Lower leg skin (tissue), 4 donors: ENCODE measurements around the gene ZFAND3. TPM values are rescaled to one million over a fixed set of nuclear protein-coding genes. Genes with fewer than 3 reads are reported as not detected.

ENCODE experiments used
- DNase-seq, 2 donors: peaks; one replicate each; pipeline ENCODE4 v3.0.0-alpha.2; 2019; ENCODE audit warnings: low spot score in 2 of 2
- H3K4me3 ChIP-seq: fragments of 200-600 bp; sonication (generic); 2 replicates; pipeline ENCODE4 v1.5.1; 2017; ENCODE audit warnings: mild to moderate bottlenecking, low read depth; ENCODE audit not compliant: poor library complexity, severe bottlenecking
- CTCF ChIP-seq, 3 donors: fragments of 450-650 bp; IDR thresholded peaks; one replicate each; pipeline ENCODE4 v1.5.1; 2016; ENCODE audit warnings: antibody characterized with exemption in 3 of 3, mild to moderate bottlenecking in 3 of 3, moderate library complexity in 2 of 3
- POLR2A ChIP-seq, 2 donors: fragments of 450-650 bp; IDR thresholded peaks; one replicate each; pipeline ENCODE4 v1.6.1; 2016 to 2017; ENCODE audit warnings: antibody characterized with exemption in 2 of 2, mild to moderate bottlenecking in 1 of 2, moderate library complexity in 1 of 2
- WGBS, 2 donors: methylation state at CpG; one replicate each; pipeline ENCODE4 v1.1.5; 2018; 5-methylcytosine and 5-hydroxymethylcytosine counted together
- intact Hi-C: fragments of 100-400 bp; cut with DNase I; formaldehyde crosslinking; loops from one replicate; pipeline ENCODE4 v1.15.0; 2023; ENCODE audit warnings: low total_unique reads
- total RNA-seq, 4 donors: library from RNA; depleted of rRNA; stranded (reverse); fragments of >200 nt; gene quantifications; one replicate each; pipeline ENCODE4 v1.1.0, GENCODE V29; 2016

The ZFAND3 gene
- total RNA-seq, 4 donors from 2014 or later, result 26.3 to 40.8 (median 30.3) TPM

DNA sequence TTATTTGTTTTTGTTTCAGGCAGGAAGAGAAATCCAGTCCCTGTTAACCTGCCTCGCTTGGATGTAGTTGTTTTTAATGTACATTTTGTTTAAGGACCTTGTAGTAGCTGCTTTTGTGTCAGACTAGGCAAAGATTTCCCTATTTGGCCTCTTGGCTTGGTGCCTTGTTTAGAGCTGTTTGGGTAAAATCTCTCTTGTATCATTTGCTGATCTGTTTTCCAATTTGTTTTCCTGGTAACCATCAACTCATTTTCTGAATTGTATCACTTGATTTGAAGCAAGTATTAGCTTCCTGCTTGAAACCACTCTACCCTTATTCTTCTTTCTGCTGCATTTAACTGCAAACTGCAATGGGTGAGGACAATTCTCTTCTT lies 160.7 kb downstream of the ZFAND3 start:
- no peak overlapping the region for H3K4me3 ChIP-seq
- 39 to 57% methylated on average over 1 of the region's 1 CpG for WGBS, 2 donors
- TF ChIP-seq POLR2A (IDR thresholded peaks at IDR 0.05), result no peak
- no peak for TF ChIP-seq CTCF (IDR thresholded peaks at IDR 0.05)
- intact Hi-C loops, result no loop called here
- DNase-seq, result no peak

DNA sequence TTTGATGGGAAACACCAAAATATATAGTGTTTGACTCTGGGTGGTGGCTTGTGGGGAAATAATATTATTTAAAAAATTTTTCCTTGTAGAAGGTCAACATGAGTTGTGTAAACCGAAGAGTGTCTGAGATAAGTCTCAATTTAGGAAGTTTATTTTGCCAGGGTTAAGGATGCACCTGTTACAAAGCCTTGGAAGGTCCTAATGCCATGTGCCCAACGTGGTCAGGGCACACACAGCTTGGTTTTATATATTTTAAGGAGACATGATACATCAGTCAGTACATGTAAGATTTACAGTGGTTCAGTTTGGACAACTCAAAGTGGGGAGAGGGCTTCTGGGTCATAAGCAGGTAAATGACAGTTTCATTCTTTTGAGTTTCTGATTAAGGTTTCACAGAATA lies 162.1 kb downstream of the ZFAND3 start:
- no peak overlapping the region for H3K4me3 ChIP-seq
- TF ChIP-seq CTCF (IDR thresholded peaks at IDR 0.05), result no peak
- DNase-seq, result no peak
- WGBS, 2 donors, result 81 to 86% methylated on average over 2 of the region's 2 CpGs
- intact Hi-C loops, result no loop called here

DNA sequence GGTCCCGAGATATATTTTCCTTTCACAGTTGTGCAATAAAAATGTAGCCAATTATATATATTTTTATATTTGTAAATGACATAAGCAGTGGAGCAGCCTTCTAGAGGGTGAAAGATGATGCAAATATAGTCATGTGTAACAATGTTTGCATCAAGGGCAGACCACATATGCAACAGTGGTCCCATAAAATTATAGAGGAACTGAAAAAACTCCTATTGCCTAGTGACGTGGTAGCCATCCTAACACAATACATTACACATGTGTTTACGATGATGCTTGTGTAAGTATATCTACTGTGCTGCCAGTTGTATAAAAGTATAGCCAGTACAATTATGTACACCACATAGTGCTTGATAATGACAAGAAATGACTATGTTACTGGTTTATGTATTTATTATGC lies 162.8 kb downstream of the ZFAND3 start:
- WGBS, 2 donors, result 90 to 91% methylated on average over 3 of the region's 3 CpGs
- TF ChIP-seq CTCF (IDR thresholded peaks at IDR 0.05), result no peak
- no peak for TF ChIP-seq POLR2A (IDR thresholded peaks at IDR 0.05)
- no peak overlapping the region for H3K4me3 ChIP-seq
- intact Hi-C loops, result no loop called here
- no peak for DNase-seq

DNA sequence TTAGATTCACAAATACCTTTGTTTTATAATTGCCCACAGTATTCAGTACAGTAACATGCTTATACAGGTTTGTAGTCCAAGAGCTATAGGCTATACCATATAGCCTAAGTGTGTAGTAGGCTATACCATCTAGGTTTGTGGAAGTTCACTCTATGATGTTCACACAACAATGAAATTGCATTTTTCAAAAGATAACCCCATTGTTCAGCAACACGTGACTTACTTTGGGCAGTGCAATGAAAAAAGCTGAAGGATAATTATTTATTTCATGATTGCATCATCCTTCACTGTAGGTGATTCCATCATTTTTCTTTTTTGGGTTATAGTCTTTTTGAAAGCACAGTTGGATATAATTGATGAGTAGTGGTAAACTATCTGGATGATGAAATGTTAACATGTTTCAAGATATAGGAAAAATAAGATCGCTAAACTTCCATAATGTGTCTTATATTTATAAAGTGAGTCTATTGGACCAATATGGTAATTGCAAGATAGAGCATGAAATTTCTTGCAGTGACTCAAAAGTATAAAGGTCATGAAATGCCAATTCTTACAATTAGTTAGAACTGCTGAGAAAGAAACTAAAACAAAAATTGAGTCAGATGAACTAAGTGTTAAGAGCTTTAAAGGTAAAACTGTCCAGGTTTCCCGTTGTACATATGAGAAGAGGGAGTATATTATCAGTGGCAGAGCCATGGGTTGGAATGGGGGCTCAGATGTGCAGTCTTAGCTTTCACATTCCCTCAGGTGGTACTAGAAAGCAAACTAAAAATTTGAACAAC lies 164.4 kb downstream of the ZFAND3 start:
- 86 to 91% methylated on average over 3 of the region's 3 CpGs for WGBS, 2 donors
- TF ChIP-seq POLR2A (IDR thresholded peaks at IDR 0.05), result no peak
- no peak for TF ChIP-seq CTCF (IDR thresholded peaks at IDR 0.05)
- no peak overlapping the region for H3K4me3 ChIP-seq
- DNase-seq, result no peak
- intact Hi-C loops, result no loop called here

DNA sequence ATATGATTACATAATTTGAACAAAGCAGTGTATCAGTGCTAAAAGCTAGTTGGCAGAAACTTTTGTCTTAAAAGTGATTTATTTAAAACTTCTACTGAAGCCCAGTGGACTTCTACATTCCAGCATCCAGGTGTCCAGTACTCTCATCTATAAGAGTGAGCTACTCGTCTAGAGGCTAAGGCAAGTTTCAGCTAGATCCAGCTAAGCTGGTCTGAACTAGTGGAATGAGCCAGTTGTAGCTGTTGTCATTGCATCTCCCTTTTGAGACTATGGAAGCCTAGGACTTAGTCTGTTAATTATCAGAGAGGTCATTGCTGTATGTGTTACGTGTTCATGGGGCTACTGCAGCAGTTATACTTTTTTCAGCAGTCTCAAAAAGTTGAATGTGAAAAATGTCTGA lies 165.1 kb downstream of the ZFAND3 start:
- intact Hi-C loops, result no loop called here
- WGBS, 2 donors, result 70 to 76% methylated on average over 2 of the region's 2 CpGs
- TF ChIP-seq CTCF (IDR thresholded peaks at IDR 0.05) (no peak), POLR2A (IDR thresholded peaks at IDR 0.05) (no peak)
- DNase-seq, result no peak
- no peak overlapping the region for H3K4me3 ChIP-seq

- WGBS, 2 donors, result 81 to 87% methylated on average over 7 of the region's 7 CpGs
- no peak overlapping the region for H3K4me3 ChIP-seq
- TF ChIP-seq CTCF (IDR thresholded peaks at IDR 0.05) (no peak), POLR2A (IDR thresholded peaks at IDR 0.05) (no peak)
- no peak for DNase-seq
- intact Hi-C loops, result no loop called here
These were observed 165.8 kb downstream of the ZFAND3 start for GRCh38 chr6:37985355-37985754.
